ENCODE measurements around the gene SPINT2.

SPINT2 gene

DNA sequence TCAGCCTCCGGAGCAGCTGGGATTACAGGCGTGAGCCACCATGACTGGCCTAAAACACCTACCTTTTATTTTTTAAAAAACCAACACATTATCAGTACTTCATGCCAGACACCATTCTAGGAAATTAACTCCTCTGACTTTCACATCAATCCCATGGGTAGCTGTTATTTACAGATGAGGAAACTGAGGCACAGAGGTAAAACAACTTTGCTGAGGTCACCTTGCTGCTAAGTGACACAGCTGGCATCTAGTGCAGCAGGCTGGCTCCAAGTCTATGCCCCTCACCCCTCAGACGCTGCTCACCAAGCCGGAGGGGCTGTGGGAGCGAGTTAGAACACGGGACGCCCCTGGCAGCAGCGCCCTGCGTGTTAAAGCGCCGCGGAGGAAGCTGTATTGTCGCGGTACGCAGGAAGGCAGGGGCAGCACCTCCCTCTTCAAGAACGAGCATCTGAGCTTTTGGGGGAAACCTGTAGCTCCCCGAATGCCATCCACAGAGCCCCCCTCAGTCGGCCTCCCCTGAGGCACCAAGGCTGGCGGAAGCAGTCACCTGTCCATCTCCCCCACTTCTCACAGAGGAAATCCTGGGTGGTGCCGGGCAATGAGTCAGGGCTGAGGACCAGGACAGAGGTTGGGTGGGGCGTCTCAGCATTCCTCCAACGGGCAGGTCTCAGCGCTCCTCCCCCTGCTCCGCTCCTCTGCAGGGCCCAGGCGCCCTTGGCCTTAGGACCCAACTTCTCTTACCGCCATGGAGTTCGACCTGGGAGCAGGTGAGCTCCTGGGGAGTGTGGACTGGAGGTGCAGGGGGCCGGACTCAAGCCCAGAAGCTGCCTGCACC is 39.4 kb downstream of the SPINT2 start, which contains the start of gene C19orf33:
TSS of gene C19orf33 (plus strand) at position 735 of the 835 bp plus-strand sequence. CDS start at position 746, 11 bp downstream.
- DNase-seq = peak; percentile 75

DNA sequence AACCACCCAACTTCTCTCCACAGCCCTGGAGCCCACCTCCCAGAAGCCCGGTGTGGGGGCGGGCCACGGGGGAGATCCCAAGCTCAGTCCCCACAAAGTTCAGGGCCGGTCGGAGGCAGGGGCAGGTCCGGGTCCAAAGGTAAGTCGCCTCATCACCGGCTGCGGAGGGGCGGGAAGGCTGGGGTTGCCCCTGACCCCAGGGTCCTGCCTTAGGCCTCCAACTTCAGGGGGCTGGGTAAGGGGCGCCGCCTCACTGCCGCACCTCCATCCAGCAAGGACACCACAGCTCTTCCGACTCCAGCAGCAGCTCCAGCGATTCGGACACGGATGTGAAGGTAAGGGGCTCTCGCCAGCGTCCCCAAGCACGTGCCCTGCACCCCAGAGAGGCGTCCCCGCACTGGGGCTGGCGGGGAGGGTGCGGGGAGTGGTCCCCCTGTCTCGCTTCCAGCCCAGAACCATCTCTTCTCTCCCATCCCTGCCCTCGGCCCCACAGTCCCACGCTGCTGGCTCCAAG is 40.0 kb downstream of the SPINT2 start:
- DNase-seq = no peak

DNA sequence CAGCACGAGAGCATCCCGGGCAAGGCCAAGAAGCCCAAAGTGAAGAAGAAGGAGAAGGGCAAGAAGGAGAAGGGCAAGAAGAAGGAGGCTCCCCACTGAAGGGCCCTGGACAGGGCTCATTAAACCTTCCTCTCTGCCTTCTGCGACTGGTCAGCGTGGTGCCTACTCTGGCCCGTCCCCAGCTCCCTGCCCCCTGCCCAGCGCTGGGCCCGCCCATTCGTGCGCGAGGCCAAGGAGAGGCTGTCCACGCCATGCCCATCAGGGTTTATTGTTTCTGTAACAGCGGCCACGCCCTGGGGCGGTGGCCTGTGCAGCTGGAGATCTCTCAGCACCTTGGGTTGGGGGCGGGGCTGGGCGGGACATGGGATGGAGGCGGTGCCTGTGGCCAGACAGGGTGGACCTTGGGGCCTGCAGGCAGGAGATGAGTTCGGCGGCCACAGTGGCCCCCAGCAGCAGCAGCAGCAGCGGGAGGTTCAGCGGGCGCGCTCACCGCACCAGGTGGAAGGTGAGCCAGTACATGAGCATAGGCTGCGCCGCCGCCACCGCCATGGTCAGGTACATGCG is 40.6 kb downstream of the SPINT2 start:
- peak; percentile 84 for DNase-seq

DNA sequence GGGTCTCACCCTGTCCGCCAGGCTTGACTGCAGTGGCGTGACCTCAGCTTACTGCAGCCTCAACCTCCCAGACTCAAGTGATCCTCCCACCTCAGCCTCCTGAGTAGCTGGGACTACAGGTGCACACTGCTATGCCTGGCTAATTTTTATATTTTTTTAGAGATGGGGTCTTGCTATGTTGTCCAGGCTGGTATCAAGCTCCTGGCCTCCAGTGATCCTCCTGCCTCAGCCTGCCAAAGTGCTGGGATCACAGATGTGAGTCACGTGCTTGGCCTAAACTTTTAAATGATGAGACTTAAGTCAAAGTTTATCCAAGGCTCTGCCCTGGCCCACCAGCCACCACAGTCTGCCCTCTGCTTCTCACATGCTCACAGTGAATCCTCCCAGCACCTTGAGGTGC is 41.9 kb downstream of the SPINT2 start:
- DNase-seq = no peak

DNA sequence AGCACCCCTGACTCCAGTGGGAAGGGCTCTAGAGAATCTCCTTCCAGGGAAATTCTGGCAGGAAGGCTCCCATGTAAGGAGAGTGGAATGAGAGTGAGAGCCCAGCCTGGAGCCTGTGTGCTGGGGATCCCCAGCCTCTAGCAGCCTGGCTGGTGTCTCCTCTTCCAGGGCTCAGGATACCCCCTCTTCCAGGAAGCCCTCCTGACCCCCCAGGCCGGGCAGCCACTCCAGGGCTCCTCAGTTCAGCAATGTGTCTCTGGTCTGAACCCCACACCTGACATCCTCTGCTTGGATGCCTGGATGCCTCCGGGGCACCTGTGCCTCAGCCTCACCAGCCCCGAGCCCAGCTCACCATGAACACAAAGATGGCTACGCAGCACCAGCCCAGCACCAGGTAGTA is 42.7 kb downstream of the SPINT2 start:
- DNase-seq = no peak

DNA sequence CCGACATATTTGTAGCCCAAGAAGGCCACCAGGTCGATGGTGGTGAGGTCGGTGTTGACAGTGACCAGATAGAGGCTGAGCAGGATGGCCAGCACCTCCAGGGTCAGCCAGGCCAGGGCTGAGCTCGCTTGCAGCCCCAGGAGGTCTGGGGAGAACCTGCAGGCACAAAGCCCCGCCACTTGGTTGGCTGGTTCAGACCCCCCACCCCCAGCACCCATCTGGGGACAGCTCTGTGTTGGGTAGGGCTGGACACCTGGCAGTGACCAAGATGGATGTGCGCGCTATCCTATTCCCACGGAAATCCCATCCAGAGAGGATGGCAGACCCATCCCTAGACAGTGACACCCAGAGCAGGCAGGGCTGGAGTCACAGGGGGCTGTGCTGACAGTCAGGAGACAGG is 43.2 kb downstream of the SPINT2 start:
- DNase-seq = no peak

DNA sequence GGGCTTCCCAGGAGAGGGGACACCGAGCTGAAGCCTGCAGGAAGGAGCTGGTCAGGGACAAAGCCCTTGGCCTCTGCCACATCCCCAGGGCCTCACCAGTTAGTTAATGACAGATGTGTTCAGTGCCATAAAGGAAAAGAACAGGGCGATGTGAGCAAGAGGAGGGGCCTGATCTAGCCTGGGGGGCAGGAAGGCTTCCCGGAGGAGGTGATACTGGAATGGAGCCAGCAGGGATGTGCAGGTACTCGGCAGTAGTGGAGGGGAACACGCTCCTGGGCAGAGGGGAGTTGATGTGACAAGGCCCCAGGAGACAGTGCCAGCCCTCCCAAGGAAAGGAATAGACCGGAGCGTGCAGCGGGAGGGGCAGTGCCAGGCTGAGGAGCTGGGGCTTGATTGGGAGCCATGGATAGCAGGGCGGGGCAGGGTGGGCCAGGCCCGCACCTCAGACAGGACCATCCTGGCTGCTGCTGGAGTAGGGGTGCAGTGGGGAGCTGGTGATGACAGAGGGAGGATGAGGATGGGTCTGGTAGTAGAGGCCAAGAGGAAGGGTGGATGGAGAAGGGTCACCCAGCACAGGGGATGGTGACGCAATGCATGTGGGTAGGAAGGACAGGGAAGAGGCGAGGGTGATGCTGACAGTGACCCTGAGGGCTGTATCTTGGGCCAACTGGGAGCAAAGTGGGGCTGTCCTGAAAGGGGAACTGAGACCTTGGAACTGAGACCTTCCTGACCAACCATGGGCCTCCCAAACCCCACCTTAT is 43.8 kb downstream of the SPINT2 start:
- no peak for DNase-seq

DNA sequence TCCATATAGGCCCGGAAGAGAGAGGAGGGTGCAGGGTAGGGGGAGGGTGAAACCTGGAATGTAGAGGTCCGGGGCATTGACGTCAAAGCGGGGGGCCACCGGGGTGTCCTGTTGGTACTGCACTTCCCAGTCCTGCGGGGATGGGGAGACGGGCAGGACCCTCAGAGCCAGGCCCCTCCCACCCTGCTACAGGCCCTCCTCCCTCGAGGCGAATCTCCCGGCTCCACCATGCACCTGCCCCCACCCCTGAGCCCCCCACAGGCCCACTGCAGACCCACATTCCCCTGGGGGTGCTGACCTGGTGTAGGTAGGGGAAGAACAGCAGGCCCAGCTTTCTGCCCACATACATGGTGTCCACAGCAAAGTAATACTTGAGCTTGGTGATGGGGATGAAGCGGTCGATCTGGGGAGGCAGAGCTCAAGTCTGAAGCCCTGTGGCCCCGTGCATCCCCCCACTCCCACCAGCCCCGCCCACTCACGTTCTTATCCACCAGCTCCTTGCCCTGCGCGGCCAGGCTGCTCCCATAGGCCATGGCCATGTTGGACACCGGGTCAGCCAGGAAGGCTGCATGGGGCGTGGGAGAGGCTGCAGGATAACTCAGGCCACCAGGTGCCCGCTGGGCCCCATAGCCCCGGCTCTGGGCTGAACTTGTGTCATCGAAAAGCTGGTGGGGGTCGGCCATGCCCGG is 44.7 kb downstream of the SPINT2 start:
- no peak for DNase-seq

DNA sequence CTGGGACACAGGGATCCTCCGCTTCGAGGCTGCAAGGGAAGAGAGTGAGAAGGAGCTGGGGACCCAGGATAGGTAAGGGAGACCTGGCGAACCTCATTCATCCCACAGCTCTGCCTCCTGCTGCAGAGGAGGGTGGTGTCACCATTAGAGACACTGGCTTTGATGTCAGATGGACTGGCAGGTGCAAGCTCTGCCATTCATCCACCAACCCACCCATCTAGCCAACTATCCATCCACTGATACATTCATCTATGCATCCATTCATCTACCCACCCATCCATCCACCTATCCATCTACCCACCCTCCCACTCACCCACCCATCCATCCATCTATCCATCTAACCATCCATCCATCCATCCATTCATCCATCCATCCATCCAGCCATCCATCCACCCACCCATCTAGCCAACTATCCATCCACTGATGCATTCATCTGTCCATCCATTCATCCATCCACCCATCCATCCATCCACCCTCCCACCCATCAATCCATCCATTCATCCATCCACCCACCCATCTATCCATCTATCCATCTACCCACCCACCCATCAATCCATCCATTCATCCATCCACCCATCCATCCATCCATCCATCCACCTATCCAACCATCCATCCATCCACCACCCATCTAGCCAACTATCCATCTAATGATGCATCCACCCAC is 45.4 kb downstream of the SPINT2 start:
- no peak for DNase-seq

DNA sequence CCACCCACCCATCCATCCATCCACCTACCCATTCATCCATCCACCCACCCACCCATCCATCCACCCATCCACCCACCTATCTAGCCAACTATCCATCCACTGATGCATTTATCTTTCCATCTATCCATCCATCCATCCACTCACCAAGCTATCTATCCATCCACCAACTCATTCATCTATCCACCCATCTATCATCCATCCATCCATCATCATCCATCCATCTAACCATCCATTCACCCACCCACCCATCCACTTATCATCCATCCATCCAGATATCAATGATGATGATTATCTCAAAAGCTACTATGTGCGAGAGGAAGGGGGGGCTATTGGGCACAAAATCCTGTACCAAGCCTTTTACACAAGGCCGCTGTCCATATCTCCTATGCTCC is 45.9 kb downstream of the SPINT2 start:
- no peak for DNase-seq

DNA sequence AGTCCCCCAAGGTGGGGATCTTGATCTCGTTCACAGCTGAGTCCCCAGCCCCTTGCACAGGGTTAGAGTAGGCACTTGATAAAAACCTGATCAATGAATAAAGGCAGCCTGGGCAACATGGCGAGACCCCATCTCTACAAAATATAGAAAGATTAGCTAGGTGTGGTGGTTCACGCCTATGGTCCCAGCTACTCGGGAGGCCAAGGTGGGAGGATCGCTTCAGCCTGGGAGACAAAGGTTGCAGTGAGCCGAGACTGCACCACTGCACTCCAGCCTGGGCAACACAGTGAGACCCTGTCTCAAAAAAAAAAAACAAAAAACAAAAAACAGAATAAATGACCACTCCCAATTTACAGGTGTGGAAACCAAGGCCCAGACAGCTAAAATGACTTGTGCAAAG is 46.6 kb downstream of the SPINT2 start:
- no peak for DNase-seq

DNA sequence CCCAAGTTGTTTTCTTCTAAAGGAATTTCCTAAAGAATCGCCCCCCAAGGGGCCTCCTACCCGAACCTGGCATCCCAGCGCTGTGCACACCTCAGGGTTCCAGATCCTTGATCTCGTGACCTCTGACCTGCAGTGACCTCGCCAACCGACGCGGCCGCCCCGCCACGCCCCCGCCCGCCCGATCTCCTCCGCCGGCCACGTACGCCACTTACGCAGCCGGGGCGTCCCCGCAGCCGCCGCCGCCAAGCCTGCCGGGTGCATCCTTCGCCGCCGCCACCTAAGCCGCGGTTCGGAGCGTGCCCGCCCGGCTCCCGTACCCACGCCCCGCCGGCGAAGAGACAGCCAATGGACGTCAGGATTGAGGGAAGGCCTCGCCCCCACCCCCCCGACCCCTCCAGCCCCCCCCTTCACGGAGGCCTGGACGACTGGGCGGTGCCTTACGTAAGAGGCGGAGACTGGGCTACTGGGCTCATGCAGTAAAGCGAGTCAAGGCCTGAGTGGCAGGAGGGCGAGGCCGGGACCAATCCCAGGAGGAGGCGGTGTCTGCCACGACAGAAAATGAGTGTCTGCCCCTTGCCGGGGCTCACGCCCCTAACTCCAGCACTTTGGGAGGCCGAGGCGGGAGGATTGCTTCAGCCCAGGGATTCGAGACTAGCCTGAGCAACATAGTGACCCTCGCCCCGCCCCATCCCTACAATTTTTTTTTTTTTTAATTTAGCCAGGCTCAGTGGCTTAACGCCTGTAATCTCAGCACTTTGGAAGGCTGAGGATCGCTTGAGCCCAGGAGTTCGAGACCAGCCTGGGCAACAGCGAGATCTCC is 51.5 kb downstream of the SPINT2 start, which contains the start of gene YIF1B:
TSS of gene YIF1B (minus strand) at position 291 of the 820 bp plus-strand sequence. CDS start at position 261, 30 bp downstream.
- peak; percentile 99 for DNase-seq

DNA sequence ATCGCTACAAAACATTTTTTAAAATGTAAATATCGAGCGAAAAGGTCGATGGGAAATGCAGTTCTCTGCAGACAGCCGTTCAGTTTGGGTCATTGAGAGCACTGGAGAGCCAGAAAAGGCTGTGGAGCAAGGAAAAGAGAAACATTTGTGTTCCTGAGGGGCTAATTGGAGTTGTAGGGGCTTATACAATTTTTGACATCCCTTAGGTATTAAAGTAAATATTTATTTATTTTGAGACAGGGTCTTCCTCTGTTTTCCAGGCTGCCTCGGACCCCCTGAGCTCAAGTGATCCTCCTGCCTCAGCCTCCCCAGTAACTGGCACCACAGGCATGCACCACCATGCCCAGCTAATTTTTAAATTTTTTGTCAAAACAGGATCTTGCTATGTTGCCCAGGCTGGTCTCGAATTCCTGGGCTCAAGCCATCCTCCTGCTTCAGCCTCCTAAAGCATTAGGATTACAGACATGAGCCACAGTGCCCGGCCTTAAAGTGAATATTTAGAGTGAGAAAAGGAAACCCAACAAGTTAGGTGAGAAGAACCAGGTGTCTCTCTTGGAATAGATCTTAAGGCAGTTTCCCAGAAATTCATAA is 52.2 kb downstream of the SPINT2 start:
- DNase-seq = peak; percentile 67

DNA sequence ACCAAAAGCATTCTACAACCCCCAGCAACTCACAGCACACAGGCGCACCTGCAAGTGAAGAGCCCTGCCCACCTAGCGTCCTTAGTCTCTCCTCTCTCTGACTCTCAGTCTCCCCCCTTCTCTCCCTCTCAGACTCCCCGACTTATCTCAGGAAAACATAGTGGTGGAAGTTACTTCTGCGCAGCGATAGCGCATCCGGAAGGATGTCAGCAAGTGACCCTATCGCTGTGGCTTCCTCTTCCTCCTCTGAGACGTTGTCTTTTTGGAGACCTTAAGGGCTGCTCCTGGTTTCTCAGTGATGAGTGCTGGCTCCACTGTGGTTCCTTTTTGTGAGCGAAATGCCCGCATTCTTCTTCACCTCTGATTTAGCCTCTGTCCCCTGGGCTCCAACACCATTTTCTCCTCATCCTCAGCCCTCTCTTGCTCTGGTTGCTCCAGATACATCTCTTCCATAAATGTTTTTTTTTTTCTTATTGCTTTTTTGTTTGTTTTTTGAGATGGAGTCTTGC is 52.8 kb downstream of the SPINT2 start:
- DNase-seq = peak; percentile 93

DNA sequence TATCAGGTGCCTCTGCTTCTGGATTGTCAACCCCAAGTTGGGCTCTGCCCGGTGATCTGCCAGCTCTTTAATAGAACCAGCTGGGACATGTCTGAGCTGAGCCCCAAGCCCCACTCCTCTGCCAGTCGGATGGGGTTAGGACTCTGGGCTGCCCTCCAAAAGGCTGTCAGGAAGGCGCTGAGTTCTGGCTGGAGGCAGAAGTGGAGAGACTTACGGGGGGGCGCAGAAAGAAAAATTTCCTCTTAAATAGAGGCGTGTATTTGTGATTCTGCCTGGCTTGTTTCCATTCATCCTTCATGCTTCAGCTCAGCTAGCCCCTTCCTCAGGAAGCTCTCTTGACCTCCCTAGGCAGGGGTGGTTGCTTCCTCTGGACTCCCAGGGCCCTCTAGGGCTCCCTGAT is 54.3 kb downstream of the SPINT2 start:
- peak; percentile 46 for DNase-seq

DNA sequence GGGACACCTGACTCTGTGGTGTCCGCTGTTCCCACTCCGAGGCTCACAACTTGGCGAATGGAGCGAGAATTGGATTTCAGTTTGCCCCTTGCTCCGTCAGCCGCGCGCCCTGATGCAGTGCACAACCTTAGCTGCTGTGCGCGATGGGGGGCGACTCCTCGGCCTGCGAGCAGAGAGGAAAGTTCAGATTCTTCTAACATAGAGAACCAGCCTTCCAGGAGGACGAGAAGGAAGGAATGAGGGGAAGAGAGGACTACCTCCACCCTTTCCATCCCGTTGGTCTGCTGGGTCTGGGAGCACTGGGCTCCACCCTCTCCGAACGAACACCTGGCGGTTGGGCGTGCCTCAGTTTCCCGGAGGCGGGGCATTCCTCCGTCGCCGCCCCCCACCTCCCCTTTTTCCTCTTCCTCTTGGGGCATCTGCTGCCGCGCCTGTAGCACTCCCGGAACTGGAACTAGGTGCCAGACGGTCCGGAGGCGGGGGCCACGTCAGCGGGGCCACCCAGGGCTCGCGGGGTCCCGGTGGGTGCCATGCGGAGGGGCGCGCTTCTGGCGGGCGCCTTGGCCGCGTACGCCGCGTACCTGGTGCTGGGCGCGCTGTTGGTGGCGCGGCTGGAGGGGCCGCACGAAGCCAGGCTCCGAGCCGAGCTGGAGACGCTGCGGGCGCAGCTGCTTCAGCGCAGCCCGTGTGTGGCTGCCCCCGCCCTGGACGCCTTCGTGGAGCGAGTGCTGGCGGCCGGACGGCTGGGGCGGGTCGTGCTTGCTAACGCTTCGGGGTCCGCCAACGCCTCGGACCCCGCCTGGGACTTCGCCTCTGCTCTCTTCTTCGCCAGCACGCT is 55.3 kb downstream of the SPINT2 start, which contains the start of gene KCNK6:
TSS of gene KCNK6 (plus strand) at position 425 of the 838 bp plus-strand sequence. CDS start at position 531, 106 bp downstream.
- peak; percentile 56 for DNase-seq

DNA sequence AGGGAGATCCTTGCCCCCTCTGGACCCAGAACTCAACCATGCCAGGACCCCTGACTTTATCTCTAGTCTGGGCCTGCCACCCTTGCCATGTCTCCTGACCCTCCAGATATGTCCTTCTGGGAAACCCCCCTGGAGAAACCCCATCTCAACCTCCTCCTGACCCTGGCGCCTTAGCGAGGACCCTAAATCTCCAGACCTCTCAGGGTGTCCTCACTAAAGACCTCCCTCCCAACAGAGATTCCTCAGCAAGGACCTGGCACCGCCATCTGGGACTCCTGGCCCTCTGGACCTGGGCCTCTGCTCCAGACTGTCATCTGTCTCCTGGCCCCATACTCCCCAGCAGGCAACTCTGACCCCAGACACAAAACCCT is 56.6 kb downstream of the SPINT2 start:
- DNase-seq = no peak

DNA sequence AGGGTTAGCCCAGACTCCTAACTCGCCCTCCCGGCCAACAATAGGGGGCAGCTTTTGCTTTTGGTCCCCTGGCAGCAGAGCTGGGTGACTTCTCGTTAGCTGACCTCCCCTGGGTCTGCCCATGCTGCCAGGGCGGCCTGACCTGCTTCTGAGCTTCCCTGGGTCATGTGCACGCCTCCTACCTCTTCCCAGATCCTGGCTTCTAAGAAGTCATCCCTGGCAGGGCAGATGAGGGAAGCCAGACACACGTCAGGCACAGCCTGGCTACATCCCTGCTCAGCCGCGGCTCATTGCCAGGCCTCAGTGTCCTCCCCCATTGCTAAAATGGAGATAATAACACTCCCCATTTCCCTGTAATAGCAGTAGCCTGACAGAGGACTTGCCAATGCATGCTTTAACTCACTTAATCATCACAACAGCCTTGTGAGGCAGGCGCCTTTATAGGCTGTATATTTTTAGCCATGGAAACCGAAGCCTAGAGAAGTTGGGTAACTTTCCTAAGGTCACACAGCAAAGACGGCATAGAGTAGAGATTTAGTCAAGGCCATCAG is 57.3 kb downstream of the SPINT2 start:
- DNase-seq = no peak

DNA sequence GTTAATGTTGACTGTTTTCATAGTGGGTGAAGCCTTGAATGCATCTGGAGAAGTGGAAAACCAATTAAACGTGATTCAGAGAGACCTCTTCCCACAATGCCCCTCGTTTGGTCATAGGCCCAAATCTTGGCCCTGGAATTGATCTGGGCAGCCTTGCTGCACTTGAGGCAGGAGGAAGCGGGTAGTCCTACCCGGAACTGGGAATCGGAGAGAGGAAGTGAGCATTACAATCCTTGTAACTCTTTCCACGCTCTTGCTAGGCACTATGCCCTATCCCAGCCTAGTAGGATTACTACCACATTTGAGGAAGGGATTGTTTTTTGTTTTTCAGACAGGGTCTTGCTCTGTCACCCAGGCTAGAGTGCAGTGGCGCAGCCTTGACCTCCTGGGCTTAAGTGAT is 58.9 kb downstream of the SPINT2 start:
- no peak for DNase-seq
